MM.1S (cell line): ENCODE measurements around the gene STRN3.
"Not testable (repeated sequence)": the region's sequence is repeated elsewhere in the genome, so short reads cannot be mapped to it uniquely, and the experiment has no call there.

Experiments used
- DNase-seq: peaks from one replicate; pipeline ENCODE4 v3.0.0-alpha.2; 2015
- H2AFZ ChIP-seq: fragments of 300-600 bp; sonication (generic); 2 replicates; pipeline ENCODE4 v1.6.0; 2016; ENCODE audit warnings: antibody characterized with exemption, low read length
- H3F3A ChIP-seq: fragments of 300-600 bp; sonication (generic); 2 replicates; pipeline ENCODE4 v1.6.1; 2016; ENCODE audit warnings: mild to moderate bottlenecking, antibody characterized with exemption, low read length, moderate library complexity, mixed read lengths; ENCODE audit not compliant: insufficient read depth
- H3K27ac ChIP-seq: fragments of 300-600 bp; sonication (generic); 2 replicates; pipeline ENCODE4 v1.5.1; 2016; ENCODE audit warnings: mild to moderate bottlenecking, low read length
- H3K27me3 ChIP-seq: fragments of 300-600 bp; sonication (generic); replicated peaks from 2 replicates; pipeline ENCODE4 v1.6.0; 2016; ENCODE audit warnings: low read length; ENCODE audit not compliant: insufficient read depth
- H3K36me3 ChIP-seq: fragments of 300-600 bp; sonication (generic); replicated peaks from 2 replicates; pipeline ENCODE4 v1.6.1; 2016; ENCODE audit warnings: mild to moderate bottlenecking, low read length, mixed read lengths; ENCODE audit not compliant: insufficient read depth
- H3K4me1 ChIP-seq: fragments of 300-600 bp; sonication (generic); 2 replicates; pipeline ENCODE4 v1.6.1; 2016; ENCODE audit warnings: low read length, mixed read lengths
- H3K4me2 ChIP-seq: fragments of 300-600 bp; sonication (generic); 2 replicates; pipeline ENCODE4 v1.6.0; 2016; ENCODE audit warnings: low read depth, low read length
- H3K4me3 ChIP-seq: fragments of 300-600 bp; sonication (generic); 2 replicates; pipeline ENCODE4 v1.5.1; 2016; ENCODE audit warnings: low read length, mixed read lengths
- H3K79me2 ChIP-seq: fragments of 300-600 bp; sonication (generic); 2 replicates; pipeline ENCODE4 v1.6.1; 2016; ENCODE audit warnings: mixed run types, low read length, mixed read lengths
- H3K9ac ChIP-seq: fragments of 300-600 bp; sonication (generic); 2 replicates; pipeline ENCODE4 v1.6.1; 2016; ENCODE audit warnings: low read length, mixed read lengths
- H3K9me2 ChIP-seq: fragments of 300-600 bp; sonication (generic); replicated peaks from 2 replicates; pipeline ENCODE4 v1.6.1; 2016; ENCODE audit warnings: mild to moderate bottlenecking, low read length, mixed read lengths; ENCODE audit not compliant: insufficient read depth
- H3K9me3 ChIP-seq: fragments of 300-600 bp; sonication (generic); replicated peaks from 2 replicates; pipeline ENCODE4 v1.6.1; 2016; ENCODE audit warnings: mild to moderate bottlenecking, low read length, mixed read lengths; ENCODE audit not compliant: insufficient read depth
- H4K20me1 ChIP-seq: fragments of 300-600 bp; sonication (generic); 2 replicates; pipeline ENCODE4 v1.6.1; 2016; ENCODE audit warnings: mild to moderate bottlenecking, low read length, moderate library complexity, mixed read lengths; ENCODE audit not compliant: insufficient read depth
- CTCF ChIP-seq: fragments of 300-600 bp; sonication (generic); IDR thresholded peaks from 2 replicates; pipeline ENCODE4 v1.5.1; 2016; ENCODE audit warnings: antibody characterized with exemption, low read length, mixed read lengths
- EZH2 ChIP-seq: fragments of 300-600 bp; sonication (generic); optimal IDR thresholded peaks from 2 replicates; pipeline ENCODE3; 2017; ENCODE audit warnings: low read depth, mild to moderate bottlenecking, antibody characterized with exemption, low read length, mixed read lengths
- EZH2phosphoT487 ChIP-seq: fragments of 300-600 bp; sonication (generic); IDR thresholded peaks from 2 replicates; pipeline ENCODE4 v1.6.1; 2018; ENCODE audit warnings: antibody characterized with exemption, low read length

STRN3 gene

DNA sequence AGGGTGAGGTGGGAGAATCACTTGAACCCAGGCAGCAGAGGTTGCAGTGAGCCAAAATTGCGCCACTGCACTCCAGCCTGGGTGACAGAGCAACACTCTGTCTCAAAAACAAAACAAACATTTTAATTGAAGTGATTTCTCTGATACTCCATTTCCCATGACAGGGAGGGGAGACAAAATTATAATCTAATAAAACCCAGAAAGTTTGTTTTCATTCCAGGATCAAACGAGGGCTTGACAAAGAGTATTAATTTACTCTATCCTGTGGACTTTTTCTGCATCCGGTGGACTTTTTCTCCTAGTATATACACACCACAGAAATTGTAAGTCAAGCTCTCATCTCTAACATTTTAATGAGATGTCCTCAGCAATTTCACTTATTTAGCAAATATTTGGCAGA, 15.2 kb downstream of the STRN3 start:
- no peak for DNase-seq
- Histone ChIP-seq H3K4me2 (no peak overlapping the region), H3K27me3 (no peaks in the 10 kb centered on the region), H3K9me3 (no peaks in the 10 kb centered on the region), H3K9me2 (no peaks in the 10 kb centered on the region), H3K27ac (no peak overlapping the region), H3K36me3 (no peaks in the 10 kb centered on the region), H3K4me3 (no peak overlapping the region), H4K20me1 (no peaks in the 10 kb centered on the region), H3F3A (no peaks in the 10 kb centered on the region), H3K9ac (no peak overlapping the region), H3K4me1 (no peaks in the 10 kb centered on the region), H2AFZ (no peak overlapping the region), H3K79me2 (peaks cover 19% of the 10 kb centered on the region)
- TF ChIP-seq EZH2phosphoT487: no peak
- TF ChIP-seq CTCF: no peak
- no peak for TF ChIP-seq EZH2

GRCh38 chr14:31009836-31010574, 16.2 kb downstream of the STRN3 start:
- Histone ChIP-seq H3F3A (no peaks in the 10 kb centered on the region), H3K27ac (no peak overlapping the region), H2AFZ (no peak overlapping the region), H3K4me3 (no peak overlapping the region), H4K20me1 (no peaks in the 10 kb centered on the region), H3K9ac (no peak overlapping the region), H3K4me1 (no peaks in the 10 kb centered on the region), H3K79me2 (peaks cover 10% of the 10 kb centered on the region), H3K9me3 (no peaks in the 10 kb centered on the region), H3K4me2 (no peak overlapping the region), H3K27me3 (no peaks in the 10 kb centered on the region), H3K9me2 (no peaks in the 10 kb centered on the region), H3K36me3 (no peaks in the 10 kb centered on the region)
- TF ChIP-seq CTCF: no peak
- no peak for TF ChIP-seq EZH2phosphoT487
- TF ChIP-seq EZH2: no peak
- DNase-seq: no peak

DNA sequence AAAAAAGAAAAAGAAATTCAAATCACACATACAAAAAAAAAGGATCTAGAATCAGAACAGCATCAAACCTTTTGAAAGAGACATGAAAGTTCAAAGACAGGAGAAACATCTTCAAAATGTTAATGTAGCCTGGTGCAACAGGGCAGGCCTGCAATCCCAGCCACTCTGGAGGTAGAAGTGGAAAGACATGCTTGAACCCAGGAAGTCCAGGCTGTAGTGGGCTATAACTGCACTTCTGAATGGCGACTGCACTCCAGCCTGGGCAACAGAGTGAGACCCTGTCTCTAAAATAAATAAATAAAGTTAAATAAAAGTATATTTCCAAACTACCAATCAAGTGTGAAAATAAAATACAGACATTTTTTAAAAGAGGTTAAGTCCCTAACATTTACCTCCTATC, 19.5 kb downstream of the STRN3 start:
- no peaks in the 10 kb centered on the region for H3K9me3 ChIP-seq
- no peak for DNase-seq
- no peaks in the 10 kb centered on the region for H3K36me3 ChIP-seq
- no peak overlapping the region for H2AFZ ChIP-seq
- no peaks in the 10 kb centered on the region for H3K4me1 ChIP-seq
- H3K27me3 ChIP-seq: no peaks in the 10 kb centered on the region
- H3K9ac ChIP-seq: no peak overlapping the region
- H3K9me2 ChIP-seq: no peaks in the 10 kb centered on the region
- no peaks in the 10 kb centered on the region for H3F3A ChIP-seq
- H3K4me2 ChIP-seq: no peak overlapping the region
- H3K4me3 ChIP-seq: no peak overlapping the region
- TF ChIP-seq EZH2phosphoT487 (no peak), EZH2 (no peak), CTCF (no peak)
- peaks cover 7% of the 10 kb centered on the region for H3K79me2 ChIP-seq
- no peak overlapping the region for H3K27ac ChIP-seq
- no peaks in the 10 kb centered on the region for H4K20me1 ChIP-seq

DNA sequence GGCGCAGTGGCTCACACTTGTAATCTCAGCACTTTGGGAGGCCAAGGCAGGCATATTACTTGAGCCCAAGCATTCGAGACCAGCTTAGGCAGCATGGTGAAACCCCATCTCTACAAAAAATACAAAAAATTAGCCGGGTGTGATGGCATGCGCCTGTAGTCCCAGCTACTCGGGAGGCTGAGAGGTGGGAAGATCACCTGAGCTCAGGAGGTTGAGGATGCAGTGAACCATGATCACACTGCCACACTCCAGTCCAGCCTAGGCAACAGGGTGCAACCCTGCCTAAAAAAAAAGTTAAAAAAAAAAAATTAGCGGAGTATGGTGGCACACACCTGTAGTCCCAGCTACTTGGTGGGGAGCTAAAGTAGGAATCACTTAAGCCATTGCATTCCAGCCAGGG, 22.2 kb downstream of the STRN3 start:
- not testable (repeated sequence) for H3K9ac ChIP-seq, H3K9me2 ChIP-seq, H4K20me1 ChIP-seq, H3K27me3 ChIP-seq, H3K27ac ChIP-seq, H3K4me1 ChIP-seq, H3K9me3 ChIP-seq, H3K36me3 ChIP-seq, H2AFZ ChIP-seq, H3K4me3 ChIP-seq, H3K4me2 ChIP-seq, DNase-seq, H3F3A ChIP-seq
- H3K79me2 ChIP-seq: peaks cover 28% of the 10 kb centered on the region
